ENCODE results near the gene SMYD3.

SMYD3 gene

DNA sequence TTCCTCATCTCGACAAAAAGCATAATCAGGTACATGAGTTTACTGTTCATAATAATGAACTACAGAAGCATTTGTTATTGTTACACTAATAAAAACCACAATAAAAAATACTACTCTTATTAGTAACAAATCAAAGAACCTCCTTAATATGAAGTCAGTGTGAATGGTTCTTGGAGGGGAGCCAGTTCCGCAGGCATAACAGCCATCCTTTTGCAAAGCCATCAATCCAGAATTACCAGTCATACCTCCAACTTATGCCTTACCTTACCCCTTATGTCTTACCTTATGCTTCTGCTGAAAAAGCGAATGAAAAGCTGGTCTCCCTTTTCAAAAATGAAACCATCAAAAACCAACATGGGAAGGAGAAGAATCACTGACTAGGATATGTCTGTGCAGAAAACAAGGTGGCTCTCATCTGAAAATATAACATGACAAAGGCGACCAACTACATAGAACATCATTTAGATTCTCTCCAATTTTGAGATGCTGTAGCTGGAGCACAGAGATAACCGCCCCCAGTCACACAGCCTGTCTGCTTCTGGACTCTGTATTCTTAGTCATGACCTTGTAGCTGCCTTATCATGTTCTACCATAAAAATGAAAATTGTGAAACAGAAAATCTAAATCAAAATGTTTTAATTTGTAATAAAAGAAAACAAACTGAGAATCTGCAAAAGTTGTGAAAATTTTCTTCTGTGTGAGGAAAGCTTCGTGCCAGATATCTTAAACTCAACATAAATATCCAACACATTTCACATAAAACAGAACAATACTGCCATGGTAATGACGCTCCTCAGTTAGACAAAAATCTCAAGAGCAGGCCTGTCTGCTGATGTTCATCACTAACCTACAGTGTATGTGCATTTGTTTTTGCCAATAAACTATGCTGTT is 438.2 kb downstream of the SMYD3 start:
- Mint-ChIP-seq H3K4me1 (ENCODE audit: low read depth) (peaks cover 16% of the 10 kb centered on the region), H3K27me3 (no peaks in the 10 kb centered on the region), H3K27ac (no peak overlapping the region), H3K36me3 (ENCODE audit: low read depth) (no peaks in the 10 kb centered on the region), H3K9me3 (no peaks in the 10 kb centered on the region), H3K4me3 (no peak overlapping the region)

DNA sequence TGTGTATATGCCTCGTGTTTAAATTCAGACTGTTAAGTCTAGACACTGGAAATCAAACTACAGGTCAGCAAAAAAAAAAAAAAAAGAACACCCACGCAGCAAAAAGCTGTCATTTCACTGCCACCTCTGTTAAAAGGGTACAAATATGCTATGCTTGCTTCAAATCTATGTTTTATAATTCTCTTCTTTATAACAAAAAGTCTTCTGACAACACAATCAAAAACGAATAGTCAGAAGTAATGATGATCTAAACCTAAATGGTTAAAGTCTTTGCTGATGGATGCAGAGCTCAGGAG is 438.9 kb downstream of the SMYD3 start:
- Mint-ChIP-seq H3K27ac (no peak overlapping the region), H3K9me3 (no peaks in the 10 kb centered on the region), H3K36me3 (ENCODE audit: low read depth) (no peaks in the 10 kb centered on the region), H3K27me3 (no peaks in the 10 kb centered on the region), H3K4me1 (ENCODE audit: low read depth) (peaks cover 16% of the 10 kb centered on the region), H3K4me3 (no peak overlapping the region)

DNA sequence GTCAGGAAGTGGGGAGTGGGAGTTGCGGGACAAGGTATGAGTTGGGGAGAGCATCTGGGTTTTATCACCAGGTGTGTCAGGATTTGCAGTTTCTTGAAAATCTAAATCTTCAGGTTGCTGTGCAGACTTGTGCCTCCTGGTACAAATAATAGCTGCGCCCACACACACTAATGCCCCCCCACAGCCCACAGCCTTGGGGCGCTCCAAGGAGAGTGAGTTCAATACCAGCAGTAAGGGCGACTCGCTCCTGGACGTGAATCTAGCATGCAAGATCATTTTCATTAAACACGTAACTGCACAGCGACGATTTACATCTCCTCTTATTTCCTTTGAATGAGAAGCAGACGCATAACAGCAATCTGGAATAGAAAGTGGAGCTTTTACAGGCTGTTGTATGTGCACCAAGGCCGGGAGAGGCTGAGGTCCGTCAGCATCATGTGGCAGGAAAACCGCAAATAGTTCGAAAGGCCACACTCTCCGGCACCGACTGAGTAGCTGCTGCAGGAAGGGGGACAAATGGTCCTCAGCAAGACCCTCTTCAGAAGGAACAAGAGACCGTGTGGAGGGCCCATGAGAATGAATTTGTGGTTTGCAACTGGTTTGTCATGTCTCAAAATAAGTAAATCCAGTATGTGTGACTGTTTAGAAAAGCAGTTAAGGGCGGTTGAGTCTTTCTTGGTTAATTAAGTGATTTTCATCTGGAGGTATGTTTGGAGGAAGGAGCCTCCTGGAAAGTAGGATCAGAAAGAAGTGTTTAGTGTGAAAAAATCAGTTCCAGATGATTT is 439.5 kb downstream of the SMYD3 start:
- peaks cover 16% of the 10 kb centered on the region for H3K4me1 Mint-ChIP-seq (ENCODE audit: low read depth)
- H3K27ac Mint-ChIP-seq, result no peak overlapping the region
- H3K4me3 Mint-ChIP-seq, result peak overlapping the region; percentile 0

DNA sequence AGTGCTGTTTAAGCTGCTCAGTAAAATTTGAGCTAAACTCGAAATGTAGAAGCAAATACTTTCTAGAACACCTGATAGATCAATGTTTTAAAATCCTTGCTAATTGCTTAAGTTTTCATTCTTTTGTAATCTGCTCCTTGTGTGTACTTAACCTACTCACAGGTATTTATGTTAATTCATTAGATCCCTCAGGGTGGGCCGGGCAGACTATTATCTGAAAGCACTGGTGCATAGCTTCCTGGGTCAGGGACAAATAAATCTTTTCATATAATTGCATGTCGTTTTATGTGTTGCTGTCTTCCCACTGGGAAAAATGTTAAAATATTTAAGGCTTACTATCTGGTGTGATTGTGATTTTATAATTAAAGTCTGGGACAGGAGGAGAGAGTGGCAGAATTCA is 440.5 kb downstream of the SMYD3 start:
- H3K4me1 Mint-ChIP-seq (ENCODE audit: low read depth), result peaks cover 16% of the 10 kb centered on the region
- no peak overlapping the region for H3K4me3 Mint-ChIP-seq
- H3K36me3 Mint-ChIP-seq (ENCODE audit: low read depth), result no peaks in the 10 kb centered on the region
- H3K9me3 Mint-ChIP-seq, result no peaks in the 10 kb centered on the region
- H3K27ac Mint-ChIP-seq, result no peak overlapping the region
- no peaks in the 10 kb centered on the region for H3K27me3 Mint-ChIP-seq

More for the DNA sequence above, 439.5 kb downstream of the SMYD3 start:
- Mint-ChIP-seq H3K9me3 (no peaks in the 10 kb centered on the region), H3K27me3 (no peaks in the 10 kb centered on the region), H3K36me3 (ENCODE audit: low read depth) (no peaks in the 10 kb centered on the region)

DNA sequence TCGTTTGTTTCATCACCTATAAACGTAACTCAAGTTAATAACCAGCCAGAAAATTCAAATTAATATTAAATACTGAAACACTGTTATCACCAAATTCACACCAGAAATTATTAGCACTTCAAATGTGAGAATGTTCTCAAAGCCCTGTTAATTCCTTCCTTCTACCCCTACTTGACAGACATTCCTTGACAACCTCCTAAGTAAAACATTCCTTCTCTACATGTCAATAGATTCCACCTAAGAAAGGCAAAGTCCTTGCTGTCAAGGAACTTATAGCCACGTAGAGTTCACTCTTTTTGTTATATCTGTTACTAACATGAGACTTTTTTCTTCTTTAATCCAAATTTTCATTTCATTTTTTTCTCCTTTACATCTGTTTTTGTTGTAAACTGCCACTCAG is 441.5 kb downstream of the SMYD3 start:
- H3K27me3 Mint-ChIP-seq, result no peaks in the 10 kb centered on the region
- no peak overlapping the region for H3K4me3 Mint-ChIP-seq
- no peak overlapping the region for H3K27ac Mint-ChIP-seq
- H3K36me3 Mint-ChIP-seq (ENCODE audit: low read depth), result no peaks in the 10 kb centered on the region
- peaks cover 16% of the 10 kb centered on the region for H3K4me1 Mint-ChIP-seq (ENCODE audit: low read depth)
- no peaks in the 10 kb centered on the region for H3K9me3 Mint-ChIP-seq

DNA sequence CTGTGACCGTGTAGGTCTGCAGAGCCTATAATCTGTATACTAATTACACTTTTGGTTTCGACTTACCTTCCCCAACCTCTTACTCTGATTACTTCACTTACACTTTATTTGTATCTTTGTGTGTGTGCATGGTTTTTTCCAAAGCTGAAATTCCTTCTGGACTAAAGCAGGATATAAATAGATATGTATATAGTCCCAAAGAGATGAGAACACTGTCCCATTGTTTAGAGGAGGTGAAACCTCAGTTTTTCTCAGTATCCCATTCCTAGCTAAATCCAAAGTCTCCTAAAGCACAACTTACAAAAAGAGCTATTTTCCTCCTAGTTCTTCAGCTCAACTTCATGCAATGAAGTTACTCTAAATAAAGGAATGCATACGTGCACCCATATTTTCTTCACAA is 442.2 kb downstream of the SMYD3 start:
- H3K27ac Mint-ChIP-seq, result no peak overlapping the region
- H3K9me3 Mint-ChIP-seq, result no peaks in the 10 kb centered on the region
- H3K27me3 Mint-ChIP-seq, result no peaks in the 10 kb centered on the region
- no peaks in the 10 kb centered on the region for H3K36me3 Mint-ChIP-seq (ENCODE audit: low read depth)
- H3K4me3 Mint-ChIP-seq, result no peak overlapping the region
- peaks cover 16% of the 10 kb centered on the region for H3K4me1 Mint-ChIP-seq (ENCODE audit: low read depth)

DNA sequence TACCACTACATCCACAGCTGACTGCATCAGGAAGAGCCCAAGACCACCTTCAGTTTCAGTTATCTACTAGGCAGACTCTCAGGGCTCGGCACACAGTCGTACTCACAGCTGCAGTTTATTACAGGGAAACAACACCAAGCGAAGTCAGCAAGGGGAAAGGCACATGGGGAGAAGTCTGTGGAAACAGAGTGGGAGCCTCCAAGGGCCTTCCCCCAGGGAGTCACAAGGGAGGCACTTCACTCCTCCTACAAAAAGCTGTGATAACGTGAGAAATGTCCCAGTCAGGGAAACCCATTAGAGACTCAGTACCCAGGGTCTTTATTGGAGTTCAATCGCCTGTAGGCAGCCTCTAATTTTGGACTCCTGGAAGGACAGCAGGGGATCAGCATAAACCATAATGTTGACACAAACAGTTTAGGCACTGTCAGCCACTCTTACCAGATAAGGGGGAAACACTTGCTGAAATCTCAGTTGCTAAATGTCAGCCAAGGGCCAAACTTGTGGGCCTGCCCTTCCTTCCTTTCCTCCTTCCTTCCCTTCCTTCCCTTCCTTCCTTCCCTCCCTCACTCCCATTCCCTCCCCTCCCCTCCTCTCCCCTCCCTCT is 444.0 kb downstream of the SMYD3 start:
- no peaks in the 10 kb centered on the region for H3K9me3 Mint-ChIP-seq
- H3K27ac Mint-ChIP-seq, result no peak overlapping the region
- H3K27me3 Mint-ChIP-seq, result no peaks in the 10 kb centered on the region
- H3K36me3 Mint-ChIP-seq (ENCODE audit: low read depth), result no peaks in the 10 kb centered on the region
- peaks cover 10% of the 10 kb centered on the region for H3K4me1 Mint-ChIP-seq (ENCODE audit: low read depth)
- H3K4me3 Mint-ChIP-seq, result no peak overlapping the region

DNA sequence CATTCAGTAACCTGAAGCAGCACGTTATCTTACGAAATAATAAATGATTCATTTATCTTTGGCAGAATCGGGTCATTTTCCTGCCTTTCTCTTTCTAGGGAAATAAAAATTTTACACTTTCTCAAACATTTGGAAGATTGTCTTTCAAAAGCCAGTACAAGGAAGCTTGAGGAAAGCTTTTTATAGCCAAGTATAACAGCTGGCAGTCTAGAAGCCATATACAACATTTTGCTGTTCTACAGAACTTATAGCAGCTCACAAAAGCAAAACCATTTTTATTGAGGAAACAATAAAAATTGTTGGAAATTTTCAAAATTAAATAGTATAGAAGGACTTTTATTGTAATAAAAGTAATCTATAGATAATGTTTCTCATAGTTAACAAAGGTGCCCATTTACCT is 448.6 kb downstream of the SMYD3 start:
- Mint-ChIP-seq H3K9me3 (peaks cover 8% of the 10 kb centered on the region), H3K4me3 (no peak overlapping the region), H3K36me3 (ENCODE audit: low read depth) (peaks cover 9% of the 10 kb centered on the region), H3K27ac (no peak overlapping the region), H3K27me3 (no peaks in the 10 kb centered on the region), H3K4me1 (ENCODE audit: low read depth) (no peaks in the 10 kb centered on the region)

DNA sequence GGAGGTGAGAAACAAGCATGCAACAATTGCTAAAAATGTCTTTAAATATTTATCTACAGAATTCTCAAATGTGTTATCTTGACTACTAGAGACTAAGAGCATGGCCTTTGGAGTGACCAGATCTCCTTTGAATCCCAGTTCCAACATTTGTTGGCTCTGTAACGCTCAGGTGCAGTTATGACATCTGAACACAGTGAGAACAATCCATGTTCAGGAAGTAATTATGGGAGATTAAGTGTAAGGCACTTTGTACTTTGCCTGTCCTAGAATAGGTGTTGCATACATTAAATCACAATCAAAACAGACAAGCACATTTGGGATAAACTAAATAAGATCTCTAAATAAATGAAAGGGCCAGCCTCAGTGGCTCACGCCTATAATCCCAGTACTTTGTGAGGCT is 454.5 kb downstream of the SMYD3 start:
- Mint-ChIP-seq H3K27ac (no peak overlapping the region), H3K4me3 (no peak overlapping the region), H3K27me3 (no peaks in the 10 kb centered on the region), H3K9me3 (peaks cover 8% of the 10 kb centered on the region), H3K4me1 (ENCODE audit: low read depth) (no peaks in the 10 kb centered on the region), H3K36me3 (ENCODE audit: low read depth) (peaks cover 15% of the 10 kb centered on the region)

DNA sequence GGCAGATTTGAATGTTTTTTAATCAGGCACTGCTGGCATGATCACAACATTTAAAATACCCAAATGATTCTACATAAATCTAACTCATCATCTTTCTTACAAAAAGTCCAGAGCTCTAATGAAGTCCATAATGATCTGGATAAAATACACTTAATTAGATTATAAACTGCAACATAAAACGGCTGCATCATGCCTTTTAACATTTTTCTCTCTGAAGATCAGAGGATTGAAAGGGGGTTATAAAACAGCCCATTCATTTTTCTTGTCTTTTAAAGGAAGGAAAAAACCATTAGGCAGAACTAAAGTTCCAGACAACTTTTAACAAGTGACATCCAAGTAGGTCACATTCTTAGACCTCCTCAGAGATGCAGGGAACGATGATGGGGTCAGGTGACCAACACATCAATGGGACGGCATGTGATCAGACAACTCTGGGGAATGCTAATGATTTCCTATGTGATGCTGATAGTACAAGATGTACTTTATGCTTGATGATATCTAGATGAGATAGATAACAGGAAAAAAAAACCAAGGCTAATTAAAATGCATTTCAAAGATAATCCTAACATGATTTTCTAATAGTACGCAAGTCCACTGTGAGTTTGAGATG is 455.1 kb downstream of the SMYD3 start:
- Mint-ChIP-seq H3K4me3 (no peak overlapping the region), H3K27me3 (no peaks in the 10 kb centered on the region), H3K9me3 (peaks cover 8% of the 10 kb centered on the region), H3K27ac (no peak overlapping the region), H3K4me1 (ENCODE audit: low read depth) (no peaks in the 10 kb centered on the region), H3K36me3 (ENCODE audit: low read depth) (peaks cover 15% of the 10 kb centered on the region)

DNA sequence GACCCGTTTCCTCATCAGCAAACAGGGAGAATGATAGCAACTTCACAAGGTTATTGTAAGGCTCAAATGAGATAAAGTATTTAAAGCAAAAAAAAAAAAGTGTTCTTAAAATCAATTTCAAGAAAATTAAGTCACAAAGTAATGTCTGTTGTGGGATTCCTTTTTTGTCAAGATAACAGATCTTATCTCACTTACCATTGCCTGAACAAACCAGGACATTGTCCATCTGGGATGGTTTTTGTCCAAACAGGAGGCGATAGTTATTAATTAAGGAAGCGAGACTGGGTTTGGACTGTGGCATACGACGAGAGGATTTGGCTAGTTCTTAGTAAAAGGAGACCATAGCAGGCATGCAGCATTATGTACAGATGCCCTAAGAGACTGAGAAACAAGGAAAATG is 458.4 kb downstream of the SMYD3 start:
- Mint-ChIP-seq H3K27ac (no peak overlapping the region), H3K9me3 (no peaks in the 10 kb centered on the region), H3K27me3 (no peaks in the 10 kb centered on the region), H3K4me3 (no peak overlapping the region), H3K4me1 (ENCODE audit: low read depth) (no peaks in the 10 kb centered on the region), H3K36me3 (ENCODE audit: low read depth) (peaks cover 6% of the 10 kb centered on the region)

DNA sequence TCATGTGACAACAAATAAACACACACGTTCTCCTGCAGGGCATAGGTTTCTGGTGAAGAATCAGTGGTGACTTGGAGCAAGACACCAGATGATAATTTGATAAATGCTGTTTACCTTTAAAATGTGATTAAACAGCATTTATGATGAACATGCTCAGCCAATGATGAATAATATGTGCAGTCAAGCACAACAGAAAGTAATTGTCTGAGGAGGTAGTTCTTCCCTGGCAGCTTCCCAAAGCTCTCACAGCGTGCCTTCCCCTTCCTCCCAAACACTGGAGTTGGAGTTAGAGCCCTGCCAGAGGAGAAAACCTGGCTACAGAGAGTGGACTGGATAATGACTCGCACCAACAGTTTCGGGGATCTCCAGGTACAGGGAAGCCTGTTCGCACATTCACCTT is 463.5 kb downstream of the SMYD3 start:
- Mint-ChIP-seq H3K27me3 (no peaks in the 10 kb centered on the region), H3K36me3 (ENCODE audit: low read depth) (no peaks in the 10 kb centered on the region), H3K4me3 (no peak overlapping the region), H3K27ac (no peak overlapping the region), H3K4me1 (ENCODE audit: low read depth) (no peaks in the 10 kb centered on the region), H3K9me3 (no peaks in the 10 kb centered on the region)

DNA sequence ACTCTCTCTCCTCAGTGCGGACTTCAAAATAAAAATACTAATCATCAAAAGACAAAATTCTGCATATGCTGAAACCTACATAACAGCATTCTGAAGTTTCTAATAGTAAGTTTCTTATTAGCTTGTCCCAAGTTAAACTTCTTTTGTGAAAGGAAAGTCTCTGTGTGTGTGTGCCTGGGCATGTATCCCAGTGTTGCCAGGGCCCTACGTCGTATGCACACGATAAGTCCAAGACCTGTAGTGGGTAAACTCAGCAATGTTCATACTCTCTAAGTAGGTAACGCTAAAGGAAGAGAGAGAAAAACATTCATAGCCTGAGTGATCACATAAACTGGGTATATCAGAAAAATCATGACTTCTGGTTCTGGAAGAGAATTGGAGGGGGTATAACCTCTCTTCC is 465.7 kb downstream of the SMYD3 start:
- H3K4me3 Mint-ChIP-seq, result no peak overlapping the region
- H3K9me3 Mint-ChIP-seq, result no peaks in the 10 kb centered on the region
- H3K36me3 Mint-ChIP-seq (ENCODE audit: low read depth), result no peaks in the 10 kb centered on the region
- no peak overlapping the region for H3K27ac Mint-ChIP-seq
- H3K27me3 Mint-ChIP-seq, result no peaks in the 10 kb centered on the region
- no peaks in the 10 kb centered on the region for H3K4me1 Mint-ChIP-seq (ENCODE audit: low read depth)

DNA sequence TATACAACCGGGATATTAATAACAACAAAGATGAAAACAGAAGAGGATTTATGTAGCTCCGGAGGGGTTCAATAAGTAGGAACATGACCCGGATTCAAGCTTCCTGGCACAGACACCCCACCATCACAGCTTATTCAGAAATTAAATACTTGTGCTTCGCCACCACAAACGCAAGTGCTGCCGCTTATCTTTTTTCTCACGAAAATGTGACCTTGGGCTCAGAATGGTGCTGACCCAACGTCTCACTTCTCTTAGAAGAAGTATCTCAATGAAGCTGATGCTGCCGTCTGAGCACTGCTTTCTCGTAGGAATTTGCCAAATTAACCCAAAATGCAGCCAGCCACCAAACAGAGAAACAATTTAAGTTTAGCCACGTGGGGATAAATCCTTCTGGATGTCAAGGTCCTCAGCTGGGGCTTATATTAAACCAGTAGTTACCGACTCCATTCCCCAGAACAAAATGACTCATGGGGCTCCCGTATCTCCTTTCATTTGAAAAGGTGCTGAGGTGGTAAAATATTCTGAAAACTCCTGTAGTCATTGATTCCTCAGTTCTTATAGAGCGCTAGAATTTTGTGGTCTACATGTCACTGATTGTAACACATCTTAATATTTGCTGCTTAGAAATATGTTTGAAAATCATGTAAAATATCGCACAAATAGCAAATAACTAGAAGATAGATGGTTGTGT is 466.7 kb downstream of the SMYD3 start:
- no peak overlapping the region for H3K4me3 Mint-ChIP-seq
- H3K27ac Mint-ChIP-seq, result no peak overlapping the region
- no peaks in the 10 kb centered on the region for H3K27me3 Mint-ChIP-seq
- H3K9me3 Mint-ChIP-seq, result no peaks in the 10 kb centered on the region
- no peaks in the 10 kb centered on the region for H3K36me3 Mint-ChIP-seq (ENCODE audit: low read depth)
- no peaks in the 10 kb centered on the region for H3K4me1 Mint-ChIP-seq (ENCODE audit: low read depth)
